Aorta (tissue), 5 donors: ENCODE measurements around the gene PLBD2. TPM values are rescaled to one million over a fixed set of nuclear protein-coding genes. Genes with fewer than 3 reads are reported as not detected.

Experiments used
- ATAC-seq: fragments of 200-7000 bp; cut with Tn5 transposase; one replicate; pipeline ENCODE4 v1.9.1; 2022; ENCODE audit warnings: moderate library complexity; ENCODE audit not compliant: low FRiP score
- DNase-seq, 2 donors: peaks; one replicate each; pipeline ENCODE4 v3.0.0-alpha.2; 2020
- H3K27ac ChIP-seq, 2 donors: one replicate each; pipeline ENCODE4 v1.5.1; 2013; ENCODE audit warnings: low read length in 2 of 2, mild to moderate bottlenecking in 2 of 2, moderate library complexity in 2 of 2, control low read depth in 1 of 2, inconsistent platforms in 1 of 2, low read depth in 1 of 2
- H3K27me3 ChIP-seq, 2 donors: one replicate each; pipeline ENCODE4 v1.6.1; 2013; ENCODE audit warnings: control low read depth in 1 of 2, low read length in 1 of 2, mild to moderate bottlenecking in 1 of 2, moderate library complexity in 1 of 2; ENCODE audit not compliant: insufficient read depth in 2 of 2, control insufficient read depth in 1 of 2
- H3K36me3 ChIP-seq, 2 donors: one replicate each; pipeline ENCODE4 v1.6.1; 2013; ENCODE audit warnings: control low read depth in 1 of 2, low read length in 1 of 2, mild to moderate bottlenecking in 1 of 2; ENCODE audit not compliant: insufficient read depth in 2 of 2, control insufficient read depth in 1 of 2
- H3K4me1 ChIP-seq, 2 donors: one replicate each; pipeline ENCODE4 v1.6.1; 2013; ENCODE audit warnings: low read length in 2 of 2, control low read depth in 1 of 2, mild to moderate bottlenecking in 1 of 2, moderate library complexity in 1 of 2; ENCODE audit not compliant: insufficient read depth in 2 of 2, control insufficient read depth in 1 of 2
- H3K4me3 ChIP-seq, 2 donors: one replicate each; pipeline ENCODE4 v1.5.1; 2013; ENCODE audit warnings: low read length in 2 of 2, control low read depth in 1 of 2, mild to moderate bottlenecking in 1 of 2
- H3K9me3 ChIP-seq: one replicate; pipeline ENCODE4 v1.6.1; 2013; ENCODE audit warnings: mild to moderate bottlenecking, low read length; ENCODE audit not compliant: control insufficient read depth
- WGBS, 2 donors: extraction: QIAGEN DNeasy Blood & Tissue Kit; methylation state at CpG; one replicate each; pipeline ENCODE4 v1.1.7; 2013; 5-methylcytosine and 5-hydroxymethylcytosine counted together
- intact Hi-C, 2 donors: fragments of 100-400 bp; cut with DNase I; formaldehyde crosslinking; loops; one replicate each; pipeline versions ENCODE4 v1.14.2 to v1.15.0; 2022
- polyA plus RNA-seq, 2 donors: library from polyadenylated mRNA; stranded (reverse); fragments of 200-250 nt; gene quantifications; one replicate each; pipeline ENCODE4 v1.2.3, GENCODE V29; 2013
- total RNA-seq, 2 donors: library from RNA; stranded (reverse); fragmentation: NEBNext Ultra II Directional; extraction: Animal tissue kit (Norgen Biotek cat#: 25700); gene quantifications; one replicate each; pipeline ENCODE4 v1.2.1, GENCODE V29; 2021
- donor health status: healthy with polysubstance abuse.
- donor health status: Bipolar disorder and iron deficiency.
- donor health status: DM: no; HTN: no; CAD: no.
- donor health status: DM: no; HTN: no; CAD: no.
- donor health status: DM: yes; HTN: yes; CAD: no.

Gene PLBD2
- total and polyA plus RNA-seq, 4 donors = 11.6 to 76.1 (median 46.1) TPM

DNA sequence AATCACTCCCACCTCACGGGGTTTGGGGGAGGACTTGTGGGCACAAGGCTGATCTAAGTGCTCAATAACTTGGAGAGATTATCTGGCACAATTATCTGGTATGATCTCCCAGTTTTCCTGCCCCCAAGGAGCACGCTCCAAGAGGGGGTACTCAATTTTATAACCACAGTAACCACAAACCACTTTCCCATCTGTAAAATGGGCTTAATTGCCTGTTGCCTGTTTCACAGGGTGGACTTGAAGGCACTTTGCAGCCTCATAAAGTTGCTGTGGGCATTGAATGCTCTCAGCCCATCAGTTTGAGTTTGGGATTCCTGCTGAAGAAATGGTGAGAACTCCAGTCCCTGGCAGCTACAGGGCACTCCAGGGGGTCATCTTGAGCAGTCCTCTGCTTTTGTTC, 27.9 kb upstream of the PLBD2 start:
- DNase-seq (no peak), ATAC-seq (no peak)
- H3K9me3 ChIP-seq = no peaks in the 10 kb centered on the region
- no peaks in the 10 kb centered on the region for H3K36me3 ChIP-seq
- H3K4me1 ChIP-seq = no peaks in the 10 kb centered on the region
- WGBS, 2 donors = 95 to 100% methylated on average over 2 of the region's 2 CpGs
- no peak overlapping the region for H3K27ac ChIP-seq
- H3K27me3 ChIP-seq = no peaks in the 10 kb centered on the region
- H3K4me3 ChIP-seq = no peak overlapping the region
- intact Hi-C loops = no loop called here

GRCh38 chr12:113332688-113333417, 25.5 kb upstream of the PLBD2 start:
- no peak overlapping the region for H3K27ac ChIP-seq
- no peak for ATAC-seq
- no peaks in the 10 kb centered on the region for H3K27me3 ChIP-seq
- no peak for DNase-seq
- no peaks in the 10 kb centered on the region for H3K4me1 ChIP-seq
- WGBS, 2 donors = 87 to 88% methylated on average over 17 of the region's 17 CpGs
- intact Hi-C loops = no loop called here
- no peak overlapping the region for H3K4me3 ChIP-seq
- H3K36me3 ChIP-seq = no peaks in the 10 kb centered on the region
- no peaks in the 10 kb centered on the region for H3K9me3 ChIP-seq

DNA sequence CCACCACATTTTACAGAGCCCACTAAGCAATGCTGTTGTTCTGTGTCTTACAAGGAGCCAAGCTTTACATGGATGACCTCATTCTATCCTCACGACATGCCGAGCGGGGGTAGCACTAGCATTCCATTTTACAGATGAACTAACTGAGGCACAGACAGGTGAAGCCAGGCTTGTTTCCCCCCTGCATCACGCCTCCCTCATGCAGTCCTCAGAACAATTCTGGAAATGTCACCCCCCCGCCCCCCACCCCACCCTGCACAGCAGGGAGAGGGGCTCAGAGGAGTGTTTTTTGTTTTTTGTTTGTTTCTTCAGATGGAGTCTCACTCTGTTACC, 25.0 kb upstream of the PLBD2 start:
- WGBS, 2 donors = 67 to 74% methylated on average over 5 of the region's 5 CpGs
- H3K27ac ChIP-seq = no peak overlapping the region
- no peak overlapping the region for H3K4me3 ChIP-seq
- H3K36me3 ChIP-seq = no peaks in the 10 kb centered on the region
- no peaks in the 10 kb centered on the region for H3K9me3 ChIP-seq
- DNase-seq (no peak), ATAC-seq (no peak)
- H3K4me1 ChIP-seq = no peaks in the 10 kb centered on the region
- no peaks in the 10 kb centered on the region for H3K27me3 ChIP-seq
- intact Hi-C loops = no loop called here

- intact Hi-C loops = loop anchor here in 1 of 2 donors (2.0 kb wide), 1 partner anchor 25 kb away; the partner anchor contains the start of gene PLBD2
- DNase-seq = peak in 1 of 2 donors; percentile 72
- H3K27ac ChIP-seq = no peak overlapping the region
- peak overlapping the region; percentile 65 to 77 for H3K4me3 ChIP-seq
- 47 to 53% methylated on average over 27 of the region's 27 CpGs for WGBS, 2 donors
- no peaks in the 10 kb centered on the region for H3K4me1 ChIP-seq
- no peaks in the 10 kb centered on the region for H3K27me3 ChIP-seq
- no peaks in the 10 kb centered on the region for H3K36me3 ChIP-seq
- no peak for ATAC-seq
- no peaks in the 10 kb centered on the region for H3K9me3 ChIP-seq
Measured at GRCh38 chr12:113333877-113334785, 24.3 kb upstream of the PLBD2 start.

- DNase-seq (peak; percentile 92 to 96), ATAC-seq (peak; percentile 99)
- H3K4me3 ChIP-seq = peak within 1 kb of the TSS; percentile 65 to 77
- no peaks in the 10 kb centered on the region for H3K4me1 ChIP-seq
- no peaks in the 10 kb centered on the region for H3K36me3 ChIP-seq
- intact Hi-C loops = loop anchor here (2.0 to 5.0 kb wide), 2 partner anchors 24 to 148 kb away; partner anchors contain the start of genes DDX54 (in 1 of the 2), PLBD2 (in 1 of the 2) and RITA1 (in 1 of the 2)
- H3K27ac ChIP-seq = peak within 1 kb of the TSS in 1 of 2 donors; percentile 20
- H3K27me3 ChIP-seq = no peaks in the 10 kb centered on the region
- H3K9me3 ChIP-seq = no peaks in the 10 kb centered on the region
- 1% methylated on average over 38 to 62 of the region's 62 CpGs for WGBS, 2 donors
Measured at GRCh38 chr12:113334786-113335539, 23.4 kb upstream of the PLBD2 start, which contains the start of gene SLC8B1. Gene SLC8B1 (minus strand): TSS chr12:113335109. CDS start chr12:113332878, 2,231 bp downstream.

GRCh38 chr12:113339540-113339939, 18.8 kb upstream of the PLBD2 start:
- Histone ChIP-seq H3K27ac (no peak overlapping the region), H3K27me3 (no peaks in the 10 kb centered on the region), H3K9me3 (no peaks in the 10 kb centered on the region), H3K36me3 (no peaks in the 10 kb centered on the region), H3K4me3 (no peak overlapping the region), H3K4me1 (no peaks in the 10 kb centered on the region)
- 96% methylated on average over 5 of the region's 5 CpGs for WGBS, 2 donors
- no peak for ATAC-seq
- intact Hi-C loops = loop anchor here in 1 of 2 donors (5.0 kb wide), 1 partner anchor 152 kb away; the partner anchor contains the start of genes DDX54 and RITA1
- DNase-seq = no peak

- Histone ChIP-seq H3K27ac (no peak overlapping the region), H3K36me3 (no peaks in the 10 kb centered on the region), H3K27me3 (no peaks in the 10 kb centered on the region), H3K4me3 (no peak overlapping the region), H3K4me1 (no peaks in the 10 kb centered on the region), H3K9me3 (no peaks in the 10 kb centered on the region)
- intact Hi-C loops = no loop called here
- DNase-seq (no peak), ATAC-seq (no peak)
- WGBS, 2 donors = 76 to 82% methylated on average over 3 of the region's 3 CpGs
Measured at GRCh38 chr12:113340061-113340460, 18.3 kb upstream of the PLBD2 start.

GRCh38 chr12:113341535-113341934, 16.9 kb upstream of the PLBD2 start:
- H3K9me3 ChIP-seq = no peaks in the 10 kb centered on the region
- H3K27me3 ChIP-seq = no peaks in the 10 kb centered on the region
- no peak overlapping the region for H3K4me3 ChIP-seq
- 83 to 90% methylated on average over 6 of the region's 6 CpGs for WGBS, 2 donors
- intact Hi-C loops = no loop called here
- DNase-seq = no peak
- ATAC-seq = no peak
- H3K27ac ChIP-seq = no peak overlapping the region
- H3K4me1 ChIP-seq = no peaks in the 10 kb centered on the region
- H3K36me3 ChIP-seq = no peaks in the 10 kb centered on the region
